GM19193 (cell line): ENCODE data around the gene PTTG1.

Source experiments
- POLR2A ChIP-seq: IDR thresholded peaks from 4 replicates; pipeline ENCODE4 v1.6.1; 2011; ENCODE audit not compliant: insufficient read depth, insufficient read length; ENCODE audit errors: extremely low read depth

PTTG1 gene

GRCh38 chr5:160421625-160422258 lies at the start of gene PTTG1:
Gene PTTG1, plus strand, starts transcription at chr5:160421855. Its CDS starts 458 bp downstream, at chr5:160422313.
- peak; percentile 90 for TF ChIP-seq POLR2A

DNA sequence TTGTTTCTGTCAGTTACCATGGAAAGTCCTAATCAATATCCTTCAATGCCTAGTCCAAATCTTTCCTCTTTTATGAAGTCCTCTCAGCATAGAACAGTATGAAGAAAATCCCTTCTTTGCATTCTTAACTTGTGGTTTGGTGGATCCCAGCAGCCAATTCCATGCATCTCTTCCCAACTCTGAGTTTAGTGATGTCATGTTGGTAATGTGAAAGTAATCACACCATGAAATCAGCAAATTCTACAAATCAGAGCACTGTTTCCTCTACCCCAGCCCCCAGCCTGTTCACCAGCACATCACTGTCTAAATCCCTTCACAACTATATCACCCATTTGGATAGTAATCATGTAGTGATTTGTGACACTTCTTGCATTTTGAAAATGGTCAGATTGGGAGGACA lies 46.5 kb upstream of the PTTG1 start:
- TF ChIP-seq POLR2A = no peak

DNA sequence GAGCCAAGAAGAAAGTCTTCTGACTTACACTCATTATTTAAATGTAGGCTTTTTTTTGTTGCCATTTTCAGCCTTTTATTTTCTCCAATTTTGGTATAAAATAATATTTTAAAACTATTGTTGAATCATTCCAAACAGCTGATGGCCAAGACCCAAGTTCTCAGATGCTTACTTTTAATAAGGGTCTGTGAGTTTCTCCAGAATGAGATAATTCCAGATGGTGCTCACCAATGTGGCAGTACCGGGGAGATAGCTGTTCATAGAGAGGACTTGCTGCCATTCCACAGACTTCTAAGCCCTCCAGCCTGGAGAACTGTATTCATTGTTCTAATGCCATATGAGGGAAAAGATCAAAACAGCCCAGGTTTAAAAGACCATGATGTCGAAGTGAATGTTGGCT lies 46.0 kb upstream of the PTTG1 start:
- TF ChIP-seq POLR2A = no peak

DNA sequence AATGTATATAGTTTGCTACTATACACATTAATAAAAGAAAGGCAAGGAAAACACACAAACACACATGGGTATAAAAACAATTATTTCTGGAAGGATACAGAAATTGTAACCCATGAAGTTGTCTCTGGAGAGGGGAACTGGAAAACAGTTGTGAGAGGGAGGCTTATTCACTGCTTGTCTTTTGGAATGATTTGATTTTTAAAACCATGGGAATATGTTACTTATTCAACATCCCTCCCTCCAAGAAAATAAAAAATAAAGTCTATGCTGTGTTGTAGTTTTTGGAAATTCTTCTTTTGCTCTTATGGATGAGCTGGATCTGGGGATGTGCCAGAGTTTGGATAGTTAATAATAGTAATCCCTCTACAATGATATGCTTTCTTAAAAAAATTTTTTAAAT lies 45.2 kb upstream of the PTTG1 start:
- no peak for TF ChIP-seq POLR2A

DNA sequence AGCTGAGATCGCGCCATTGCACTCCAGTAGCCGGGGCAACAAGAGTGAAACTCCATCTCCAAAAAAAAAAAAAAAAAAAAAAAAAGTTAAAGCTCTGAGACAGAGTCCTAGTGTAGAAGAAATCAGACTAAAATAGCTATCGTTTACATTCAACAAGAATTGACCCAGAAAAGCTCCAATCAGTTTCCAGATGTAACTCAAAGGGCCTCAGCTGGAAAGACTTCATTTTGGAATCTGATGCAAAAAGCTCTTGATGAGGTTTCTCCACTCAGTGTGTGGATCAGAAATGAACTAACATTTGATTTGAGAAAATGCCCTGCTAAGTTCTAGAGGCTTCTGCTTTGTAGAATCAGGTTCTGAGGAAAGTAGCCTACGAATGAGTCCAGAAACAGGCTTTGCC lies 44.0 kb upstream of the PTTG1 start:
- TF ChIP-seq POLR2A = no peak

- no peak for TF ChIP-seq POLR2A
Observed at GRCh38 chr5:160378330-160378729, 43.3 kb upstream of the PTTG1 start.

- no peak for TF ChIP-seq POLR2A
Observed at GRCh38 chr5:160379511-160379910, 42.1 kb upstream of the PTTG1 start.

DNA sequence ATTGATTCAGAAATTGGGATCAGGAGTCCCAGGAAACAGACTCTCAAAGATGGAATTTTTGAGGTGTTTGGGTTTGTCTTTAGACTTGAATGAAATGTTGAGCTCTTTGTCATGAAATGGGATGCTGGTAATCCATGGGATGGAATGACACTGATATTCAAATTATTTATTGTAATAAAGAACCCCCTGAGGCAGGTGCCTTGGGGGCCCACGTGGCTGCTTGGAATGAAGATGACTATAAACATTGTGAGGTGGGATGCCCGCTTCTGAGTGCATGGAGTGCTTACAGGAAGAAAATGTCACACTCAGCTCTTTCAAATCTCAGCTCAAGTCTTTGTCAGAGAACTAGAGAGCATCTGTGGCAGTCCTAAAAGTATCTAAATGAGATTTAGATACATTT lies 41.6 kb upstream of the PTTG1 start:
- TF ChIP-seq POLR2A = no peak

DNA sequence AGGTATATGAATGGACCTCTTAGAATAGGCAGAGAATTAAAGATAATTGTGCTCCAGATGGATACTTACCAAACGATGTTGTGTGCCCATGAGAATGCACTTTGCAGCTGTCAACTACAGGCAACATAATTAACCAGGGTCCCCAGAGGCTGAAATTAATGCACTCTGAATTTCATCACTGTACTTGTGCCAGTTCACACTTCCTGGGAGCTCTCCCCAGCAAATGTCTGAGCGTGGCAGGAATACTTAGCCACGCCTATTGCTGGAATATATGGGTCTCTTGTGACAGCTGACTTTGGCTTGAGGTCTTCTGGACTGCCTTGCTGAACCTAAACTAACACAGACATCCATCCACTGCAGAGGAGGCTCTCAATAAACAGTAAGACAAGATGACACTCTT lies 39.3 kb upstream of the PTTG1 start:
- TF ChIP-seq POLR2A = no peak

GRCh38 chr5:160384681-160385080 lies 37.0 kb upstream of the PTTG1 start:
- no peak for TF ChIP-seq POLR2A

DNA sequence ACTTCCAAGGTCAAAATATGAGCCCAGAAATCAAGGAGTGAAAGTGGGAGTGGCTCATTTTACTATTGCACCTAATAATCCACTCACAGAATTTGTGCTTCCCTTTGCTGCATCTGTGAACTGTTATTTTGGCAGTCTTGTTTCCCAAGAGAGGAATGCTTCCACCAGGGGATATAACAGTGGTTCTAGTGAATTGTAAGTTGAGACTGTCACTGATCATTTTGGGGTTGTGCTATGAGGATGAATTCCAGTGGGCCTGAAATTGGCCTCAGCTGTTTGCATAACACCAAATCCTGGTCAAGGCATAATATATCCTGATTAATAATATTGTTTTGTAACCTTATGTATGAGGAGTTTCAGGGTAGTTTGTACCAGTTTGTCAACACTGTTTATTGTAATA lies 36.2 kb upstream of the PTTG1 start:
- no peak for TF ChIP-seq POLR2A

- no peak for TF ChIP-seq POLR2A
Observed at GRCh38 chr5:160387445-160387844, 34.2 kb upstream of the PTTG1 start.

DNA sequence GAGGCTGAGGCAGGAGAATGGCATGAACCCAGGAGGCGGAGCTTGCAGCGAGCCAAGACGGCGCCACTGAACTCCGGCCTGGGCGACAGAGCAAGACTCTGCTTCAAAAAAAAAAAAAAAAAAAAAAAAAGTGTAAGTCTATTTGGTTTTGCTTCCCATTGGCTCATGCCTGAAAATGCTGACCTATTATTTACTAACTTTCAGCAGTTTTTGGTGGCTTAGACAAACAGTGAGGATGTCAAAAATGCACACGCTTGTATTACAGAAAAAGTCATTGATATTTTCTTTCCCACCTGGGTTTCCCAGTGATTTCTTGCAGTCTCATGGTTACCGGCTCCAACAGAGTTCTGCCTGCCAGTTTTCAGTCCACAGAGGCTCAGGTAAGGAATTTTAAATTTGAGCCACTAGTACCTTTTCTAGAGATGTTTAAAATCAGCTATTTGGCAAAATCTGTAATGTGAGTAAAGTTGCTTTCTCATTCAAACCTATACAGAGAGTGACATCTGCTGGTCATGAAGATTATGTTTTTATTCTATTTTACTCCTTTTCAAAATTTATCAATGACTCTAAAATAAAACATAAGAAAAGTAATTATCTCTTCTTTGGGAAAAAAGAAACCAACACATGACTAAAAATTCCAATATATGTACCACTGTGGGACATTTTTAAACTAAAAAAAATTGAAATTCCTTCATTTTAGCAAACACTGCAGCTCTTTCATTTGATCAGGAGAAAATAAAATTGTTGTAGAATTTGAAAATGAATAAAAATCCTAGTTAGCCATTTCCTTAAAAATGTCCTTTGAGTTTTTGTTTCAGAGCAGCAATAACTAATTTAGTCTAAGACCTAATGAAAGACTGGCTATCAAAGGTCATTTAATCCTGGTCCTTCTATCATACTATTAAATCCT lies 30.6 kb upstream of the PTTG1 start:
- no peak for TF ChIP-seq POLR2A

DNA sequence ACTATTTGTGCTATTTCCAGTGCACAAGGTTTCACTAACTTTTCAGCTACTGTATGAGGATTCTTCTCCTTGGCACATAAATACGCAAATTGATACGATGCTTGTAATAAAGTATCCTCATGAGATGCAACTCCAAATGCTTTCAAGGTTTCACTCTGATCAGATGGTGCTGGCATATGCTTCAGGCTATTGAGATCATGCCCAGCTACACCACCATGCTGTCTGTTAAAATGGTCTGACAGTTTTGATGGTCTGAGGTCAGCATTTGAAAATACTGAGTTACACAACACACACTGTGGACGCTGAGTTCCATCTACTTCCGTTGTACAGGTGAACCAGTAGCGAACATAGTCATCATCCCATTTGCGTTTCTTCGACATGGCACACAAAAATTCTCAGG lies 26.5 kb upstream of the PTTG1 start:
- TF ChIP-seq POLR2A = no peak

- no peak for TF ChIP-seq POLR2A
Observed at GRCh38 chr5:160397492-160397891, 24.2 kb upstream of the PTTG1 start.

GRCh38 chr5:160398806-160399205 lies 22.8 kb upstream of the PTTG1 start:
- no peak for TF ChIP-seq POLR2A
